OCI-LY3 (cell line): ENCODE results near the gene STAM2.
A peak's percentile ranks its signal among the peaks of the same experiment; 100 is the strongest.

Experiments
- H2AFZ ChIP-seq: fragments of 200-600, 300-600 bp; shearing (Covaris generic); 2 replicates; pipeline ENCODE4 v1.6.0; 2014; ENCODE audit warnings: antibody characterized with exemption, low read depth, low read length
- H3K27ac ChIP-seq: fragments of 200-600, 300-600 bp; sonication (generic); 2 replicates; pipeline ENCODE4 v1.5.1; 2014; ENCODE audit warnings: mild to moderate bottlenecking, low read length, moderate library complexity, mixed read lengths
- H3K27me3 ChIP-seq: fragments of 200-600, 300-600 bp; sonication (generic); 2 replicates; pipeline ENCODE4 v1.6.1; 2014; ENCODE audit warnings: low read depth, low read length, mixed read lengths
- H3K36me3 ChIP-seq: fragments of 200-600, 300-600 bp; sonication (generic); replicated peaks from 2 replicates; pipeline ENCODE3; 2014; ENCODE audit warnings: low read depth, low read length, mixed read lengths
- H3K4me1 ChIP-seq: fragments of 300-600, 200-600 bp; sonication (generic); 2 replicates; pipeline ENCODE4 v1.6.1; 2014; ENCODE audit warnings: low read length, mixed read lengths
- H3K4me2 ChIP-seq: fragments of 200-600, 300-600 bp; sonication (generic); 2 replicates; pipeline ENCODE4 v1.6.1; 2014; ENCODE audit warnings: low read length, mixed read lengths
- H3K4me3 ChIP-seq: fragments of 300-600, 200-600 bp; sonication (generic); 2 replicates; pipeline ENCODE4 v1.5.1; 2014; ENCODE audit warnings: antibody characterized with exemption, mild to moderate bottlenecking, low read length, moderate library complexity
- H3K79me2 ChIP-seq: fragments of 300-600, 200-600 bp; shearing (Covaris generic); 2 replicates; pipeline ENCODE4 v1.6.1; 2014; ENCODE audit warnings: mild to moderate bottlenecking, low read length, mixed read lengths
- H3K9ac ChIP-seq: fragments of 300-600, 200-600 bp; shearing (Covaris generic); 2 replicates; pipeline ENCODE4 v1.6.0; 2014; ENCODE audit warnings: mild to moderate bottlenecking, low read length, moderate library complexity
- H3K9me3 ChIP-seq: fragments of 200-600, 300-600 bp; shearing (Covaris generic); 2 replicates; pipeline ENCODE4 v1.6.1; 2014; ENCODE audit warnings: low read length, mixed read lengths; ENCODE audit not compliant: insufficient read depth
- H4K20me1 ChIP-seq: fragments of 200-600, 300-600 bp; sonication (generic); 2 replicates; pipeline ENCODE4 v1.6.1; 2016; ENCODE audit warnings: low read length, mixed read lengths; ENCODE audit not compliant: insufficient read depth
- EZH2phosphoT487 ChIP-seq: fragments of 200-600 bp; shearing (Covaris generic); IDR thresholded peaks from 2 replicates; pipeline ENCODE4 v1.6.1; 2018; ENCODE audit warnings: antibody characterized with exemption, mixed run types, low read depth
- TF ChIP-seq, protein P1 (sequence below): fragments of 200-600, 300-600 bp; sonication (generic); IDR thresholded peaks from 2 replicates; pipeline ENCODE4 v1.5.1; 2014; ENCODE audit warnings: antibody characterized with exemption, low read length, low read depth

STAM2 gene

GRCh38 chr2:152154462-152154861 is 21.1 kb downstream of the STAM2 start:
- no peaks in the 10 kb centered on the region for H3K4me1 ChIP-seq
- H3K27me3 ChIP-seq: no peaks in the 10 kb centered on the region
- no peak overlapping the region for H3K4me2 ChIP-seq
- H3K79me2 ChIP-seq: no peaks in the 10 kb centered on the region; the same call in 1 of the 2 replicates
- H3K27ac ChIP-seq: no peak overlapping the region
- no peak for TF ChIP-seq EZH2phosphoT487
- TF ChIP-seq, protein P1, sequence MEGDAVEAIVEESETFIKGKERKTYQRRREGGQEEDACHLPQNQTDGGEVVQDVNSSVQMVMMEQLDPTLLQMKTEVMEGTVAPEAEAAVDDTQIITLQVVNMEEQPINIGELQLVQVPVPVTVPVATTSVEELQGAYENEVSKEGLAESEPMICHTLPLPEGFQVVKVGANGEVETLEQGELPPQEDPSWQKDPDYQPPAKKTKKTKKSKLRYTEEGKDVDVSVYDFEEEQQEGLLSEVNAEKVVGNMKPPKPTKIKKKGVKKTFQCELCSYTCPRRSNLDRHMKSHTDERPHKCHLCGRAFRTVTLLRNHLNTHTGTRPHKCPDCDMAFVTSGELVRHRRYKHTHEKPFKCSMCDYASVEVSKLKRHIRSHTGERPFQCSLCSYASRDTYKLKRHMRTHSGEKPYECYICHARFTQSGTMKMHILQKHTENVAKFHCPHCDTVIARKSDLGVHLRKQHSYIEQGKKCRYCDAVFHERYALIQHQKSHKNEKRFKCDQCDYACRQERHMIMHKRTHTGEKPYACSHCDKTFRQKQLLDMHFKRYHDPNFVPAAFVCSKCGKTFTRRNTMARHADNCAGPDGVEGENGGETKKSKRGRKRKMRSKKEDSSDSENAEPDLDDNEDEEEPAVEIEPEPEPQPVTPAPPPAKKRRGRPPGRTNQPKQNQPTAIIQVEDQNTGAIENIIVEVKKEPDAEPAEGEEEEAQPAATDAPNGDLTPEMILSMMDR: no peak
- no peaks in the 10 kb centered on the region for H3K9me3 ChIP-seq
- no peak overlapping the region for H3K4me3 ChIP-seq
- H3K9ac ChIP-seq: no peak overlapping the region
- peaks cover 4% of the 10 kb centered on the region for H3K36me3 ChIP-seq
- no peak overlapping the region for H2AFZ ChIP-seq
- H4K20me1 ChIP-seq: no peaks in the 10 kb centered on the region

DNA sequence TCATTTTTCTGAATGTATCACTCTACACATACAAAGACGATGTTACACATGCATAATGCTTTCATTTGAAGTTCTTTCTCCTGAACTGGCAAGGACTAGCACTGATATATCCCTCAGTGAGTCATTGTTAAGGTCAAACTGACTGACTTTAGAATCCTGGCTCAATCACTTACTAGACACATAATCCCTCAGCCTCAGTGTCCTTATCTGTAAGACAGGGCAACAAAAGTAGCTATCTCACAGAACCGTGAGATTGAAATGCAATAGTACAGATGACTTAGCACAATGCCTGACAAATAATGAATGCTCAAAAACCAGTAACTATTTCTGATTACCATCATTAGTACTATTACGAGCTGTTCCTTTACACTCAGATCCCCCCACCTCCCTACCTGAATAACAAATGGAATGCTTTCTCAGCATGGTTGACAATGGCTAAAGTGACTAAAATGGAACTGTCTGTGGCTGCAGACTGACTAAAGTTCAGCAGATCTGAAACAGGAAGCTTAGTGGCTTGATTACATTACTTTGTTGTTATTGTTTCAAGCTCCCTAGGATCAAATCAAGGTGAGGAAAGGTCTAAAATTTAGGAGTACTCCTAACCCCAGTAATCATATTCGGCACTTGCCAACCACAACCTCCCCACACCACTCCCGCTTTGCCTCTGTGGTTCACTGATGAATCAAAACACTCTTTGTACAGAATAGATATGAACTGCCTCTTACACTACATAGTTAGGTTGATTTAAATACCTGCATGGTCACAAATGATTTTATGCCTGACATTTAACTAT is 40.9 kb downstream of the STAM2 start:
- Histone ChIP-seq H3K27me3 (no peaks in the 10 kb centered on the region), H2AFZ (no peak overlapping the region), H3K4me2 (peak overlapping the region; percentile 40), H3K27ac (no peak overlapping the region), H4K20me1 (no peaks in the 10 kb centered on the region), H3K79me2 (no peaks in the 10 kb centered on the region), H3K4me1 (peaks cover 13% of the 10 kb centered on the region), H3K36me3 (peaks cover 4% of the 10 kb centered on the region), H3K9me3 (no peaks in the 10 kb centered on the region), H3K9ac (no peak overlapping the region), H3K4me3 (no peak overlapping the region)
- TF ChIP-seq EZH2phosphoT487: no peak

DNA sequence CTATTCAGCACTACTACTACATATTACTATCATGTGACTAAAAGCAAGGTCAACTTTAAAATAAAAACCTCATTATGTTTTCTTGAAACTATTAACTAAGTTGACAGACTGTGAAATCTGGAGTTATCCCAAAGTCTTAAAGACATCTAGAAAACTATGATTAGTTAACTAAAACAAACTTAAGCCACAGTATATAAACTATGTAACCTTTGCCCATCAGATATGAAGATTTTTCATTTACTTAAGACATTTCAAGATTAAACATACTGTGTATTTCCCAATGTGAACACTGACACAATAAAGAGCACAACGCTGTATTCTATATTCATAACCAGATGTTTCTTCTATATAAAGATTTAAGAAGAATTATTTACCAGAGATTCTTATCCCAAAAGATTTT is 43.3 kb downstream of the STAM2 start:
- Histone ChIP-seq H3K79me2 (no peaks in the 10 kb centered on the region), H3K36me3 (no peaks in the 10 kb centered on the region), H3K4me2 (no peak overlapping the region), H4K20me1 (no peaks in the 10 kb centered on the region), H3K9me3 (no peaks in the 10 kb centered on the region), H3K9ac (no peak overlapping the region), H2AFZ (no peak overlapping the region), H3K27me3 (no peaks in the 10 kb centered on the region), H3K4me1 (peaks cover 13% of the 10 kb centered on the region), H3K27ac (no peak overlapping the region), H3K4me3 (no peak overlapping the region)
- no peak for TF ChIP-seq EZH2phosphoT487
- TF ChIP-seq, protein P1: no peak

GRCh38 chr2:152127628-152128027 is 47.9 kb downstream of the STAM2 start:
- Histone ChIP-seq H3K9ac (no peak overlapping the region), H3K27me3 (no peaks in the 10 kb centered on the region), H3K4me3 (no peak overlapping the region), H3K9me3 (no peaks in the 10 kb centered on the region), H2AFZ (no peak overlapping the region), H3K79me2 (no peaks in the 10 kb centered on the region), H3K36me3 (peaks cover 3% of the 10 kb centered on the region), H4K20me1 (no peaks in the 10 kb centered on the region), H3K4me1 (no peaks in the 10 kb centered on the region), H3K27ac (no peak overlapping the region), H3K4me2 (no peak overlapping the region)
- TF ChIP-seq, protein P1: no peak
- TF ChIP-seq EZH2phosphoT487: no peak
